Mucosa of gallbladder (tissue), 1 donor: ENCODE measurements around the gene STRN3. TPM values are rescaled to one million over a fixed set of nuclear protein-coding genes. Genes with fewer than 3 reads are reported as not detected.
"Not testable (repeated sequence)": the region's sequence is repeated elsewhere in the genome, so short reads cannot be mapped to it uniquely, and the experiment has no call there.

Experiments
- DNase-seq: peaks from one replicate; pipeline ENCODE4 v3.0.0-alpha.2; 2020; ENCODE audit warnings: low spot score
- total RNA-seq: library from RNA; stranded (reverse); gene quantifications from one replicate; pipeline ENCODE4 v1.2.1, GENCODE V29; 2021
- donor health status: DM: no; HTN: no; CAD: no.

The STRN3 gene
- total RNA-seq, 1 donor from 2014 or later: 33.9 TPM

DNA sequence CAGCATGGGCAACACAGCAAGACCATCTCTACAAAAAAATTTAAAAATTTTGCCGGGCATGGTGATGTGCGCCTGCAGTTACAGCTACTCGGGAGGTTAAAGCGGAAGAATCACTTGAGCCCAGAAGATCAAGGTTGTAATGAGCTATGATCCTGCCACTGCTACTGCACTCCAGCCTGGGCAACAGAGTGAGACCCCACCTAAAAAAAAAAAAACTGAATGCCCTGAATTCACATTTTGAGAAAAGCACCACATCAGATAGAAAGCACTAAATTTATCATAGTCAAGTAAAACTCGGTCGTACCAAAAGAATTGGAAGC is 24.9 kb downstream of the STRN3 start:
- DNase-seq: no peak

DNA sequence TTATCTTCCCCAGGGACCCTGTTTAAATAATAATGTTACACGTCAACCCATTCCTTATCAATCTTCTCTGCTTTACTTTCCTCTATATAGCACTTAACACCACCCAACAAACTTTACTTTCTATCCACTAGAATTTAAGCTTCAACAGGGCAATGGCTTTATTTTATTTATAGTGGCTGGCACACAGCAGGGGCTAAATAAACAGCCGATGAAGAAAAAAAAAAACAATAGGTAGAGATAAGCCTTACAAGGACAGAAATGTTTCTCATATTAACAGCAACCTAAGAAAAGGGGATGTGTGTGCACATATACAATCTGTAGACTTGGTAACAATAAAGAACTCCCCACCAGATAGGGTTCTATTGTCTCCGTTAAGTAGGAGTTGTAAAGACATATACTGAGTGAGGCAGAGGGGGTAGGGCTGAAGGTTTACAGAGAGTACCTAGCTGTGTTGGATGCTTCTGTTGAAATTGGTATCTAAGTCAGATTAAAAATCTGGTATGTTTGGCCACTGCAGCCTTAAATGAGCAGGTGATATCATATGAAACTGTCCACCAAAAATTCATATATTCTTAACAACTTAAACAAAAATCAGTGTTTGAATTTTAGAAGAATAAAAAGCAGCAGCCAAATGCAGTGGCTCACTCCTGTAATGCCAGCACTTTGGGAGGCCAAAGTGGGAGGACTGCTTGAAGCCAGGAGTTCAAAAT is 25.4 kb downstream of the STRN3 start:
- no peak for DNase-seq

DNA sequence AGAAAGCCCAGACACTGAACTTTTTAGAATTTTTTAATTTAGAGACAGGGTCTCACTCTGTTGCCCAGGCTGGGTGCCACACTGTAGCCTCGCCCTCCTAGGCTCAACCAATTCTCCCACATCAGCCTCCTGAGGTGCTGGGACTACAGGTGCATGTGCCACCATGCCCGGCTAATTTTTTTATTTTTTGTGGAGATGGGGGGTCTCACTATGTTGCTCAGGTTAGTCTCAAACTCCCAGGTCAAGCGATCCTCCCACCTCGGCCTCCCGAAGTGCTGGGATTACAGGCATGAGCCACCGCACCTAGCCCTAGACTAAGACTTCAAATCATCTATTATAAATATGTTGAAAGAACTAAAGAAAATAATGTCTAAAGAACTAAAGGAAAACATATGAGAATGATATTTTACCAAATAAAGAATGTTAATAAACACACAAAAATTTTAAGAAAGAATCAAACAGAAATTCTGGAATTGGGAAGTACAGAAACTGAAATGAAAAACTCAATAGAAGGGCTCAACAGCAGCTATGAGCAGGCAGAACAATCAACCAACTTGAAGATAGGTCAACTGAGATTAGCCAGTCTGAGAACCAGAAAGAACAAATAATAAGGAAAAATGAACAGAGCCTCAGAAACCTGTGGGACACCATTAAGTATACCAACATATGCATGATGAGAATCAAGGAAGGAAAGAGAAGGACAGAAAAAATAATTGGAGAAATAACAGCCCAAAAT is 27.0 kb downstream of the STRN3 start:
- DNase-seq: no peak

DNA sequence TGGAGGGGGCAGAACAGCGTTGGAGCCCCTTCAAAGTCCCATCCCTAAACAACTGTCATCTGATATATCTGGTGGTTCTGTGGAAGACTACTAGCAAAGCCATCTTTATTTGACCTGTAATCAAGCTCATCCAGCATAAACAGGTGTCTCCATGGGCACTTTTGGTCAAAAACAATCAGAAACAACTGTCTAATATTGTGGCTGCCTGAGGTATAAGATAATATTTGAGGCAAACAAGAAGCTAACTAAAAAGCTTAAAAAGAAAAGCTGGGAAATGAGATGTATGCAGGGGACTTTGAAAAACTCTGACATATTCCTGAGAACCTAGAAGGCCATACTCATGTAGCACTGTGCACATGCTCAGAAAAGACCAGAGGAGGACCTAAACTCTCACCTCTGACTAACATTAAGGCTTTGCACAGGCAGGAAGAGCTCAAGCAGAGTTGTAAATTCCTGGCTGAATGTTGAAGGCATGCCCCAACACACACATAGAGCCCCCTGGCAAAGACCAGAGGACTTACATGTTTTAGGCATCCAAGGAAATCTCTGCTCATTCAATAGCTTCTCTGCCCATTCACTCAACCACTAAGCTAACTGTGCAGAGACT is 28.0 kb downstream of the STRN3 start:
- DNase-seq: no peak

DNA sequence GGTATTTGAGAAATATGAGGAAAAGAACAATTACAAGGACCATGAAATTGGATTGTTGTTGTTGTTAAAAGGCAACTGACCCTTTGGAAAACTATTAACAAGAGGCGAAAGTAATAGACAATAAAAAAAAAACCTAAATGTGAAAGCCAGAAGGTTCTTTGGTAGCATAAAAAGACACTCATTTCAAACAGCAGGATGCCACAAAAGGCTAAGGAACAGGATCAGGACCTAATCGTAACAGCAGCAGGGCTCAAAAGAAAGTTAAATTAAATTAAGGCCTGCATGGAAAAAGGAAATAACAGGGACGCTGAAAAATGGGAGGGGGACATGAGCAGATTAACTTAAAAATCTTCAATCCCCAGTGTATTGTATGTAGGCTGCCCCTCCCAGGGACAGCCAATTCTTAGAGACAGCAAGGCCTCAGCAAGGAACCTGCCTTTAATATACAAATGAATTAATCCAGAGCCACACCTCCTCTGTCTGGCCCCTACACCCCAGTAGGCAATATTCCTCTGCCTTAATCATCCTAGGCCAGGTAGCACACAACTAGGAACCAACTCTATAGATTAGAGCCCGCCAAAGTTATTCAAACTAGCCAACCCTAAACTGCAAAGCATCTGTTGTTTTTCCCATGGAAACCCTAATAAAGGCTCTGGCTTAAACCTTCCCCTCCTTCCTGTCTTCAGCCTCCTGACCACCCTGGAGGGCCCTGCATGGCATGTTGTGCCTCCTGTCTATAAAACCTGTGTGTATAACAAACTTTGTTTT is 29.1 kb downstream of the STRN3 start:
- DNase-seq: no peak

DNA sequence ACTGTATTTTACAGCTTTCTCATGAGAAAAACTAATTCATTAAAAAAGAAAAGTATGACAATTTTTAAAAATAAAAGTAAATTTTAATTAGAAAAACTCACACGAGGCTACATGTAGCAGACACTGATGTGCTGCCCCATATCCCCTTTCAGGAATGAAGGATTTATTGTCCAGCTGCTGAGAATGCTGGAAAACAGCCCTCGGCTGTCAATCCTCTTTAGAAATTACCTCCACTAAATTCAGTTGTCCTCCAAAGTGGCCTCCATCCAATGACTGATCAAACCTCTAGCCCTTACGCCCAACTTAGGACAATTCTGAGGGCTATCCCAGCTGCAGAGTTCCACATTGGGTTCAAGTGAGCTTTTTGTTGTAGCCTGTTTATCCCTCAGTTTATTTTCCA is 30.5 kb downstream of the STRN3 start:
- no peak for DNase-seq

DNA sequence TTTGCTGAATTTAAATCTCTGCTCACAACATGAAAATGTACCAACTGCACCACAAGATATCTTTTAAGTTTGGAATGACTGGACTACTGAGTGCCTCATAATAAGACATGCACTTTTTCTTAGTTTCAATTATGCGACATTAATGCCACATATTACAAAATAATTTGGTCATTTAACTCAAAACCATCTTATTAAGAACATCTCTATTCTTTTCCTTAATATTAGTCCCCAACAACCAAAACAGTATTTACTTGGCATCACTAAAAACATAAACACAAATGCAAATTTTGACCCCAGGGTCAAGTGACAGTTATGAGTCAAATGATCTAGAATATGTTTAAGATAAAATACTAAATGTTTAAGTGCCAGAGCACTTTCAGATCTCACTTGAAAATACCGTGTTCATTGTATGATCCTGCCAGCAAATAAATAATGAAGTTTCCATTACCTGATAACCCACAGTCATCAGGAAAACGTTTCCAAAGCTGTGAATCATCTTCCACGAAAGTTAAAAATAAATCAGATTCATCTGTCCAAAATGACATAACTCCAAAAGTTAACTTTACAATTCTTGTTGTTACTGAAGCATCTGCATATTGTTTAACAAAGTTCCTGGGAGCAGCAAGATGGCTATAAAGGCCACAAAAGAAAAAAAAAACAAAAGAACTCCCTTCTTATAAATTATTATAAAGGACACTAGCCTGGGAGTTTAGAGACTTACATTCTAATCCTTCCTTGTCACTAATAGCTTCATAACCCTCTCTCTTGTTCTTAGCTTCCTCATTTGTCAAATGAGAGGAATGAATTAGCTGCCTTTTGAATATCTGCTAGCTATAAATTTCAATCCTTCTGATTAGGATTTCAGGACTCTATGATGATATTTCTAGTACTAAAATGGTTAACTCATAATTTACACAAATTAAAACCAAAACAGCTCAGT is 31.2 kb downstream of the STRN3 start:
- DNase-seq: no peak

DNA sequence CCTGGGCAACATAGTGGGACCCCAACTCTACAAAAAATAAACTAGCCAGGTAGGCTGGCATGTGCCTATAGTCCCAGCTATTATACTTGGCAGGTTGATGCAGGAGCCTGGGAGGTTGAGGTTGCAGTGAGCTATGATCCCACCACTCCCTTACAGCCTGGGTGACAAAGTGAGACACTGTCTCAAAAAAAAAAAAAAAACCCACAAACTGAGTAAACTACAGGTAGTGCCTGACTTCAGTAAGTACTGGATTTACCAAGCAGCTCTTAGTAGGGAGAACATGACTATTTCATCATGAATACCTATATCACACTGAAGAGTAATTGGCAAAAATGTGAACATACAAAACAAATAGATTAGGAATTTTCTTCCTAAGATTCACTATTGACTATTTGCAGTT is 33.1 kb downstream of the STRN3 start:
- DNase-seq: no peak

DNA sequence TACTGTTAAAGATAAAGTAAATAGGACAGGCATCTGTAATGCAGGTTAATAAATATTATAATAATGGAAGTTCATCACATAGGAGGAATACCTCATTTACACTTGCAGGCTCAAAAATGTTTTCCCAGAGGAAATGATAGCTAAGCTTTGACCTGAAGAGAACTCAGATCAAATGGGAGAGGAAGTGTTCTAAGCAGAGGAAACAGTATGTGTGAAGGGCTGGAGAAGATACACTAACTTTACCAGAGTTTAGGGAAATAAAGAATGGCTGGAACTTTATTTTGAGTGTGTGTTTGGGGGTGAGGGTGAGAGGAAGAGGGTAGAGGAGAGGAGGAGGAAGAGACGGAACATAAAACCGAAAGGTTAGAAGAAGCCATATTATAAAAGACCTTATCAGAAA is 34.8 kb downstream of the STRN3 start:
- no peak for DNase-seq

DNA sequence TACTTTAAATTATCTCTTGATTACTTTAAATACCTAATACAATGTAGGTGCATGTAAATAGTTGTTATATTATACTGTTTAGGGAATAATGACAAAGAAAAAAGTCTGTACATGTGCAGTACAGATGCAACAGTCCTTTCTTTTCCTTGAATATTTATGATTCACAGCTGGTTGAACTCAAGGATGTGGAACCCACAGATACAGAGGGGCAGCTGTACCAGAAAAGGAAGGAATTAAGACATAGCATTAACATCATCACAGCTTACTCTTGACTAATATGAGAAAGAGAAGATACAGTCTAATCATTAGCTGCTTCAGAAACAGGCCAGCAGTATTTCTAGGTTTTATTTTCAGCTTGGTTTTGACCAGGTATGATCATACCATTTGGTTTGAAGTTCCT is 35.4 kb downstream of the STRN3 start:
- DNase-seq: no peak

DNA sequence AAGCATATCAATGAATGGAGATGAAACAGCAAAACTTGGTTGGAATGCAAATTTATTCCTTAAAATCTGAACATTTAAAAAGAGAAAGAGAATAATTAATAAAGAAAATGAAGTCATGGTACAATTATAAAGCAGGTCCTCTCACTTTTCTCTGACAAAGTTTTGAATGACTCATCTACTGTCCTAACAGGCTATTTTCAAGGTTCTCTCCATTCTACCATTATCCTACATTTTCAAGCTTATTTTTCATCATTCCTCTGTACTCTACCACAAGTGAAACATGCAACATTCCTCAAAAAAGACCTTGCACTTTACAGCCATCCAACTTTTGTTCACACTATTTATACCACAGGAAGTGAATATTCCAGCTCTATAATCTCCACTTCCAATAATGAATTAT is 37.7 kb downstream of the STRN3 start:
- DNase-seq: no peak

DNA sequence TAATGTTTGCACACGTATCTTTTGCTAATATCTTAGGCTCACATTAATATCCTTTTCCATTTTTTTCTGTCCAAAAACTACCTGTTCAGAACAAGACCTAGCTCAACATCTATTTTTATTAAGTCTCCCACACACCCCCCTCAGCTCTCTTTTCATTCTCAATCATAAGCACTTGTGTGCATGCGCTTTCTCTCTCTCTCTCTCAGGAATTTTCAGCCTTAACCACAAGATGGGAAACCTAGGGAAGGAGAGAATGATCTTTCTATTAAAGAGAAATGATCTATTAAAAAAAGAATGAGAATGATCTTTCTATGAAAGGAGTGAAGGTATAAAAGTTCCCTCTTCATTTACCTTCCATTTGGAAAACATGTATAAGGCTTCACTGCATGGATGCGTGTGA is 40.4 kb downstream of the STRN3 start:
- DNase-seq: no peak

DNA sequence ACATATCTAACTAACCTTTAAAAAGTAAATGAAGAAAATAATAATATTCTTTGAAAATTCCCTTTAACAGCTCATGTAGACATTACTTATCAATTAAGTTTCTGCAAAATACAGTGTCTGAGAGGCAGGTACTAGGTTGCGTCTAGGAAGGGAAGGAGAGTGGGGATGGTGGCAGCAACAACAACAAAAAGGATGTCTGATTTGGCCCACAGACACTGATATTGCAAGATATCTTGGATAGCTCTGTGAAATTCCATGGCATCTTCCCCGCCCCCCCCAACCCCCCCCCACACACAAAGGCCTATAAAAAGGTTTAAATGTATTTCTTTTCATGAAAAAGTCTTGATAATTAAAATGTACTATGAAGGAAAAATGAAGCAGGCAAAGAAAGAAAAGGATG is 42.3 kb downstream of the STRN3 start:
- no peak for DNase-seq

DNA sequence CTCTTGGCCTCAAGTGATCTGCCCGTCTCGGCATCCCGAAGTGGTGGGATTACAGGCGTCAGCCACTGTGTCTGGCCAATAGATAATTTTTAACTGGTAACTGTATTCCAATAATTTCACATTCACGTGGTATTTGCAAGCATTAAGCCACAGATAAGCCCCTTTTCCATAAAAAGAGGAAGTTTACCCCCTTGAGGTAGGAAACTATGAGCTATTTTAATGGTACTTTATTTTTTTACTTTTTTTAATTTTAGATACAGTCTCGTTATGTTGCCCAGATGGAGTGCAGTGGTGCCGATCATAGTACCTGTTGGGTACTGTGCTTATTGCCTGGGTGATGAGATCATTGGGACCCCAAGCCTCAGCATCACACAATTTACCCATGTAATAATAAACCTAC is 43.6 kb downstream of the STRN3 start:
- no peak for DNase-seq

DNA sequence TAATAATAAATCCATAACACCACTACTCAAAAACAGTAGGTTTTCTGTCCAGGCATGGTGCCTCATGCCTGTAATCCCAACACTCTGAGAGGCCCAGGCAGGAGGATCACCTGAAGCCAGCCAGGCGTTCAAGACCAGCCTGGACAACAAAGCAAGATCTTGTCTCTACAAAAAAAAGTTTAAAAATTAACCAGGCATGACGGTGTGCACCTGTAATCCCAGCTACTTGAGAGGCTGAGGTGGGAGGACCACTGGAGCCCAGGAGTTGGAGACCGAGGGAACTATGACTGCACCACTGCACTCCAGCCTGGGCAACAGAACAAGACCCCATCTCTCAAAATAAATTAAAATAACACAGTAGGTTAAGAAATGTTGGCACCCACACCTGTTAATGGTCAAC is 45.2 kb downstream of the STRN3 start:
- no peak for DNase-seq

DNA sequence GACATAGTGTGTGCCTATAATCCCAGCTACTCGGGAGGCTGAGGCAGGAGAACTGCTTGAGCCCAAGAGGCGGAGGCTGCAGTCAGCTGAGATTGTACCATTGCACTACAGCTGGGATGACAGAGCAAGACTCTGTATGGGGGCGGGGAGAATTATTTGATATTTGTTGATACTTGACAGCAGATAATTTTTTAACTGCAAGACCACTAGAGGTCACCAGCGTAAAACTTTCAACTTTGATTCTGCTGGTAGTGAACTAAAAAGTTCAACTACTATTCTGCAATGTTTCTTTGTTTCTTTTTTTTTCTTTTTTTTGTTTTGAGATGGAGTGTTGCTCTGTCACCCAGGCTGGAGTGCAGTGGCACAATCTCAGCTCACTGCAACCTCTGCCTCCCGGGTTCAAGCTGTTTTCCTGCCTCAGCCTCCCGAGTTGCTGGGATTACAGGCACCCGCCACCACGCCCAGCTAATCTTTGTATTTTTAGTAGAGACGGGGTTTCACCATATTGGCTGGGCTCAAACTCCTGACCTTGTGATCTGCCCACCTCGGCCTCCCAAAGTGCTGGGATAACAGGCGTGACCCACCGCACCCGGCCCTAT is 46.0 kb downstream of the STRN3 start:
- peak; percentile 35 for DNase-seq

DNA sequence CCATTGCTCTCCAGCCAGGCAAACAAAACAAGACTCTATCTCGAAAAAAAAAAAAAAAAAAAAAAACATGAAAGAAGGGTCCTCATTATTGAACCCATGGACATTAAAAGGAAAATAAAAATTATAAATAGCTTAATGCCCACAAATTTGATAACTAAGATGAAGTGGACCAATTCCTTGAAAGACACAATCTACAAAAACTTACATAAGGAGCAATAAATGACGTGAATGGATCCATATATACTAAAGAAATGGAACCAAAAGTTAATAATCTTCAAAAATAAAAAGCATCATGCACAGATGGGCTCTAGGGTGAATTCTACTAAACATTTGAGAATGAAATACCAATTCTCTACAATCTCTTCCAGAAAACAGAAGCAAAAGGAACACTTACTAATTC is 48.4 kb downstream of the STRN3 start:
- DNase-seq: no peak

DNA sequence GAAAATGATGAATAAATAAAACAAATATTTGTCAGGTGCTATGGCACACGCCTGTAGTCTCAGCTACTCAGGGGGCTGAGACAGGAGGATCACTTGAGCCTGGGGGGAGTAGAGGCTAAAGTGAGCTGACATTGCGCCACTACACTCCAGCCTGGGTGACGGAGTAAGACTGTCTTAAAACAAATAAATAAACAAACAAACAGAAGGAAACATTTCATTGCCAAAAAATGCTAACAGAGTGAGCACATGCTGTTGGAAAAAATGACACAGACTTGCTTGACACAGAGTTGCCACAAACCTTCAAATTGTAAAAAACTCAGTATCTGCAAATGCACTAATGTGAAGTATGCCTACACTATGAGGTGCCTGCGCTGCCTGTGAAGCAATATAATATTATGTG is 51.6 kb downstream of the STRN3 start:
- no peak for DNase-seq

DNA sequence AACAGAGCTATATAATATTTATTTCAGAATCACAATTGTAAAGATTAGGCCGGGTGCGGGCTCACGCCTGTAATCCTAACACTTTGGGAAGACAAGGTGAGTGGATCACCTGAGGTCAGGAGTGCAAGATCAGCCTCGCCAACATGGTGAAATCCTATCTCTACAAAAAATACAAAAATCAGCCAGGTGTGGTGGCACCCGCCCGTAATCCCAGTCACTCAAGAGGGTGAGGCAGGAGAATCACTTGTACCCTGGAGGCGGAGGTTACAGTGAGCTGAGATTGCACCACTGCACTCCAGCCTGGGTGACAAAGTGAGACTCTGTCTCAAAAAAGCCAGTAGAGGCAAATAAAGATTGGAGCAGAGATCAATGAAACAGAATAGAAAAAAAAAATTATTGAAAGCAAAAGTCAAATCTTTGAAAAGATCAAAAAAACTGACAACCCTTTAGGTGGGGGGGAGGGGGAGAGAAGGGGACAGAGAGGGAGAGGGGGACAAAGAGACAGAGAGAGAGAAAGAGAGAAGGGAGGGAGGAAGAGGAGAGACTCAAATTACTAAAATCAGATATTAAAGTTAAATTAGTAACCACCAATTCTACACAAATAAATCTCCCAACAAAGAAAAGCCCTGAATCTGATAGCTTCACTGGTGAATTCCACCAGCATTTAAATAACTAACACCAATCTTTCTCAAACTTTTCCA is 53.1 kb downstream of the STRN3 start:
- no peak for DNase-seq

DNA sequence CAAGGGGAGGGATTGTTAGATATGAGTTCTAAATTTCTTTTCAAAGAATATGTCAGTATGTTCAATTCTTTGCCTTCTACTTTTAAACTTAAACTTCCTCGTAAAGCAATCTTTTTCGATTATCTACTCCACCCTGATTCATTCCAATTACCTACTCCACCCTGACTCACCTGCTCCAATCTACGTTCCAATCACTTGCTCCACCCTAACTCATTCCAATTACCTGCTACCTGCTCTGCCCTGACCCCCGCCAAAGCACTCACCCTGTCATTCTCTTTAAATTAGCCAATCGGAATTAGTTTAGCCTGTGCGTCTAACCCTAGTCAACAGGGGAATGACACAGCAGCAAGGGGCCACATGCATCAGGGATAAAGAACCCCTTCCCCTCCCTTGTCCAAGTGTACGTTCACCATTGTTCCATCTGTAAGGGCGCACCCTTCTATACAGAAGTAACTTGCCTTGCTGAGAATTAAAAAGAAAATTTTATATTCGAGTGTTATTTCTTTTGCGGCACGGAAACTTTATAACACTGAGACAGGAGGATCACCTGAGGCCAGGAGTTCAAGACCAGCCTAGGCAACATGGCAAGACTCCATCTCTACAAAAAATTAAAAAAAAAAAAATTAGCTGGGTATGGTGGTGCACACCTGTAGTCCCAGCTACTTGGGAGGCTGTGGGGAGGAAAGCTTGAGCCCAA is 54.0 kb downstream of the STRN3 start:
- DNase-seq: not testable (repeated sequence)
